MM.1S (cell line): ENCODE results near the gene SYK.

Source experiments
- CTCF ChIP-seq: fragments of 300-600 bp; sonication (generic); IDR thresholded peaks from 2 replicates; pipeline ENCODE4 v1.5.1; 2016; ENCODE audit warnings: antibody characterized with exemption, low read length, mixed read lengths
- EZH2 ChIP-seq: fragments of 300-600 bp; sonication (generic); optimal IDR thresholded peaks from 2 replicates; pipeline ENCODE3; 2017; ENCODE audit warnings: low read depth, mild to moderate bottlenecking, antibody characterized with exemption, low read length, mixed read lengths
- EZH2phosphoT487 ChIP-seq: fragments of 300-600 bp; sonication (generic); IDR thresholded peaks from 2 replicates; pipeline ENCODE4 v1.6.1; 2018; ENCODE audit warnings: antibody characterized with exemption, low read length

DNA sequence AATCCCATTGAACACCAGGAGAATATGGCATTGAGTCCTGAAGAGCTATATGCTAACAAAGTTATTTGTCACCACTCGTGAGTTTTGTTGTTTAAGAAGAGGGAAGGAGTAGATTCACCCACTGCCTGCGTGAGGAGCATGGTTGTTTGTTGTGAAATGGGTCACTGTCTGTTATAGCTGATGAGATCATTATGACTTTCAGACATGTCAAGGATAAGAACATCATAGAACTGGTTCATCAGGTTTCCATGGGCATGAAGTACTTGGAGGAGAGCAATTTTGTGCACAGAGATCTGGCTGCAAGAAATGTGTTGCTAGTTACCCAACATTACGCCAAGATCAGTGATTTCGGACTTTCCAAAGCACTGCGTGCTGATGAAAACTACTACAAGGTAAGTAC lies 76.9 kb downstream of the SYK start:
- TF ChIP-seq CTCF, result no peak
- no peak for TF ChIP-seq EZH2phosphoT487
- TF ChIP-seq EZH2, result no peak
